Gastrocnemius medialis (tissue), 4 donors: ENCODE measurements around the gene SF3A1.

Experiments used
- POLR2A ChIP-seq, 2 donors: fragments of 450-650 bp; IDR thresholded peaks; one replicate each; pipeline ENCODE4 v1.6.1; 2017; ENCODE audit warnings: antibody characterized with exemption in 2 of 2, mild to moderate bottlenecking in 2 of 2, moderate library complexity in 2 of 2
- TF ChIP-seq, protein P1 (sequence below), 5 experiments: fragments of 450-650 bp in 3 of 5; fragments of 200-600 bp in 2 of 5; sonication (generic) in 2 of 5; IDR thresholded peaks in 4 of 5; conservative IDR thresholded peaks in 1 of 5; 1 replicate in 4 of 5; 2 replicates in 1 of 5; pipeline ENCODE4 v1.5.1; 2016 to 2019; ENCODE audit warnings: antibody characterized with exemption in 5 of 5, mild to moderate bottlenecking in 3 of 5, moderate library complexity in 3 of 5

DNA sequence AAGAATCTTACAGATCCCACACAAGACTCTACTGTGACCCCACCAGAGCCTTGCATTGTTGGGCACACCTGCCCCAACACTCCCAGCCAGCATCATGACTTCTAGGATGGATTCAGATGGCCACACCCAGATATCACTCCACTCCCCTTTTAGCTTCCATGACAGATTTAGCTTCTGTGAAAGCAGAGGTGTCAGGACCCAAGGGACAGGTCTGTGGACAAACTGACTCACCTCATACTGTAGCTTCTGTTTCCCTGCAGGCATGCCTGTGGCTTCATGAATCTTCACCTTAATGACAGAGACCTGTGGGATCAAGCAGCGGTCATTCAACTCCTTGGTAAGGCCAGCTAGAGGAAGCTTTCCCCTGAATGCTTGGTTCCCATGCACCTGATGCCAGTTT is 21.5 kb downstream of the SF3A1 start:
- TF ChIP-seq, protein P1, sequence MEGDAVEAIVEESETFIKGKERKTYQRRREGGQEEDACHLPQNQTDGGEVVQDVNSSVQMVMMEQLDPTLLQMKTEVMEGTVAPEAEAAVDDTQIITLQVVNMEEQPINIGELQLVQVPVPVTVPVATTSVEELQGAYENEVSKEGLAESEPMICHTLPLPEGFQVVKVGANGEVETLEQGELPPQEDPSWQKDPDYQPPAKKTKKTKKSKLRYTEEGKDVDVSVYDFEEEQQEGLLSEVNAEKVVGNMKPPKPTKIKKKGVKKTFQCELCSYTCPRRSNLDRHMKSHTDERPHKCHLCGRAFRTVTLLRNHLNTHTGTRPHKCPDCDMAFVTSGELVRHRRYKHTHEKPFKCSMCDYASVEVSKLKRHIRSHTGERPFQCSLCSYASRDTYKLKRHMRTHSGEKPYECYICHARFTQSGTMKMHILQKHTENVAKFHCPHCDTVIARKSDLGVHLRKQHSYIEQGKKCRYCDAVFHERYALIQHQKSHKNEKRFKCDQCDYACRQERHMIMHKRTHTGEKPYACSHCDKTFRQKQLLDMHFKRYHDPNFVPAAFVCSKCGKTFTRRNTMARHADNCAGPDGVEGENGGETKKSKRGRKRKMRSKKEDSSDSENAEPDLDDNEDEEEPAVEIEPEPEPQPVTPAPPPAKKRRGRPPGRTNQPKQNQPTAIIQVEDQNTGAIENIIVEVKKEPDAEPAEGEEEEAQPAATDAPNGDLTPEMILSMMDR (IDR thresholded peaks at IDR 0.05 in 4 of 5, conservative IDR thresholded peaks at IDR 0.05 in 1 of 5) = no peak
- no peak for TF ChIP-seq POLR2A (IDR thresholded peaks at IDR 0.05)
